ENCODE measurements around the gene RACGAP1. TPM values are rescaled to one million over a fixed set of nuclear protein-coding genes. Genes with fewer than 3 reads are reported as not detected.

RACGAP1 gene
- total RNA-seq, 1 experiment from 2014 or later = 95.3 TPM

GRCh38 chr12:50050410-50051098 lies 25.3 kb upstream of the RACGAP1 start:
- Histone ChIP-seq H3K9me2 (replicated peaks; ENCODE audit: low read length) (no peaks in the 10 kb centered on the region), H3K9ac (ENCODE audit: low read length) (no peak overlapping the region), H3K27ac (ENCODE audit: low read length) (no peak overlapping the region), H3K79me2 (ENCODE audit: low read length) (no peaks in the 10 kb centered on the region), H3K36me3 (ENCODE audit: low read depth, low read length) (no peaks in the 10 kb centered on the region), H3F3A (ENCODE audit: low read length, unreplicated experiment) (no peaks in the 10 kb centered on the region), H3K4me3 (ENCODE audit: low read length) (no peak overlapping the region), H2AFZ (ENCODE audit: low read length) (no peak overlapping the region), H3K4me2 (ENCODE audit: low read length) (no peak overlapping the region), H3K9me3 (ENCODE audit: low read length) (no peaks in the 10 kb centered on the region), H3K27me3 (ENCODE audit: low read length) (no peaks in the 10 kb centered on the region), H4K20me1 (ENCODE audit: low read length) (no peaks in the 10 kb centered on the region), H3K4me1 (ENCODE audit: insufficient read depth, low read length) (no peaks in the 10 kb centered on the region; the same call in 1 of the 2 replicates)
- DNase-seq (no peak), ATAC-seq (no peak)
- no peak for TF ChIP-seq EZH2phosphoT487 (IDR thresholded peaks at IDR 0.05; ENCODE audit: borderline replicate concordance, low read length)
- TF ChIP-seq, protein P1, sequence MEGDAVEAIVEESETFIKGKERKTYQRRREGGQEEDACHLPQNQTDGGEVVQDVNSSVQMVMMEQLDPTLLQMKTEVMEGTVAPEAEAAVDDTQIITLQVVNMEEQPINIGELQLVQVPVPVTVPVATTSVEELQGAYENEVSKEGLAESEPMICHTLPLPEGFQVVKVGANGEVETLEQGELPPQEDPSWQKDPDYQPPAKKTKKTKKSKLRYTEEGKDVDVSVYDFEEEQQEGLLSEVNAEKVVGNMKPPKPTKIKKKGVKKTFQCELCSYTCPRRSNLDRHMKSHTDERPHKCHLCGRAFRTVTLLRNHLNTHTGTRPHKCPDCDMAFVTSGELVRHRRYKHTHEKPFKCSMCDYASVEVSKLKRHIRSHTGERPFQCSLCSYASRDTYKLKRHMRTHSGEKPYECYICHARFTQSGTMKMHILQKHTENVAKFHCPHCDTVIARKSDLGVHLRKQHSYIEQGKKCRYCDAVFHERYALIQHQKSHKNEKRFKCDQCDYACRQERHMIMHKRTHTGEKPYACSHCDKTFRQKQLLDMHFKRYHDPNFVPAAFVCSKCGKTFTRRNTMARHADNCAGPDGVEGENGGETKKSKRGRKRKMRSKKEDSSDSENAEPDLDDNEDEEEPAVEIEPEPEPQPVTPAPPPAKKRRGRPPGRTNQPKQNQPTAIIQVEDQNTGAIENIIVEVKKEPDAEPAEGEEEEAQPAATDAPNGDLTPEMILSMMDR (conservative IDR thresholded peaks at IDR 0.05; ENCODE audit: low read depth, low read length) = no peak
- no peak for TF ChIP-seq EZH2 (IDR thresholded peaks at IDR 0.05; ENCODE audit: low read length, unreplicated experiment)
- CTCF ChIA-PET = interaction anchor here (0.6 kb wide), 1 partner anchor 73 kb away, joined by 5 read pairs; no protein-coding TSS in a partner anchor
- POLR2A ChIA-PET (ENCODE audit: unreplicated experiment) = no interaction called here
- no TSS peak for BruUV-seq (replicated peaks)
- intact Hi-C loops (cut with micrococcal nuclease) = no loop called here

DNA sequence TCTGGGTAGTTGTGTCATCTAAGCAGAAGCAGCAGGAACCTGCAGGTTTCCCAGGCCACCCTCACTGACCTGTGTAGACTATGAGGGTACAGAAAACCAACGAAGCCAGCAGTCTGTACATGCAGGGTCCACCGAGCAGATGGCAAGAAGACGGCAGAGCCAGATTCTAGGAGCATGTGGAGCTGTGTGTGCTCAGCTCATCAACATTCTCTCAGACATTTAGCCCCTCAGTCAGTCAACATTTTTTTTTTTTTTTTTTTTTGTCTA lies 24.8 kb upstream of the RACGAP1 start:
- POLR2A ChIA-PET (ENCODE audit: unreplicated experiment) = no interaction called here
- Histone ChIP-seq H3K4me1 (ENCODE audit: insufficient read depth, low read length) (no peaks in the 10 kb centered on the region), H3K36me3 (ENCODE audit: low read depth, low read length) (no peaks in the 10 kb centered on the region), H3K9ac (ENCODE audit: low read length) (no peak overlapping the region), H3K4me3 (ENCODE audit: low read length) (no peak overlapping the region), H3F3A (ENCODE audit: low read length, unreplicated experiment) (no peaks in the 10 kb centered on the region), H3K9me2 (replicated peaks; ENCODE audit: low read length) (no peaks in the 10 kb centered on the region), H3K4me2 (ENCODE audit: low read length) (no peak overlapping the region), H4K20me1 (ENCODE audit: low read length) (no peaks in the 10 kb centered on the region), H3K79me2 (ENCODE audit: low read length) (no peaks in the 10 kb centered on the region), H3K9me3 (ENCODE audit: low read length) (no peaks in the 10 kb centered on the region), H3K27me3 (ENCODE audit: low read length) (no peaks in the 10 kb centered on the region), H2AFZ (ENCODE audit: low read length) (no peak overlapping the region), H3K27ac (ENCODE audit: low read length) (no peak overlapping the region)
- CTCF ChIA-PET = interaction anchor here (0.6 kb wide), 1 partner anchor 73 kb away, joined by 5 read pairs; no protein-coding TSS in a partner anchor
- BruUV-seq (replicated peaks) = no TSS peak
- TF ChIP-seq EZH2phosphoT487 (IDR thresholded peaks at IDR 0.05; ENCODE audit: borderline replicate concordance, low read length) (no peak), EZH2 (IDR thresholded peaks at IDR 0.05; ENCODE audit: low read length, unreplicated experiment) (no peak)
- TF ChIP-seq, protein P1 (conservative IDR thresholded peaks at IDR 0.05; ENCODE audit: low read depth, low read length) = no peak
- intact Hi-C loops (cut with micrococcal nuclease) = no loop called here
- ATAC-seq (no peak), DNase-seq (no peak)

Data from PC-3 (cell line).